Activated naive CD4-positive, alpha-beta T cell treated with anti-CD3 and anti-CD28 coated beads, Interleukin-2, amount 50 U/mL, for 72 hours (primary cell): Measurements from ENCODE around the gene IFT20. TPM values are rescaled to one million over a fixed set of nuclear protein-coding genes. Genes with fewer than 3 reads are reported as not detected.
A peak's percentile ranks its signal among the peaks of the same experiment; 100 is the strongest.

Experiments
- ATAC-seq, 2 donors: fragments of 150-1000 bp; cut with Tn5 transposase; 2 replicates each; pipeline ENCODE4 v1.10.0; 2021; ENCODE audit warnings: mild to moderate bottlenecking in 2 of 2, moderate library complexity in 2 of 2
- DNase-seq, 2 donors: peaks; one replicate each; pipeline ENCODE4 v3.0.0; 2021 to 2022; ENCODE audit warnings: low spot score in 2 of 2
- H3K27ac Mint-ChIP-seq, 2 donors: one replicate each; pipeline ENCODE4 v1.8.0; 2022; ENCODE audit warnings: mild to moderate bottlenecking in 2 of 2, mixed read lengths in 2 of 2
- H3K36me3 Mint-ChIP-seq, 2 donors: one replicate each; pipeline ENCODE4 v1.8.0; 2022; ENCODE audit warnings: mixed read lengths in 2 of 2
- H3K9me3 Mint-ChIP-seq, 2 donors: one replicate each; pipeline ENCODE4 v1.8.0; 2022; ENCODE audit warnings: mixed read lengths in 2 of 2
- total RNA-seq, 2 donors: library from RNA; stranded (reverse); gene quantifications; one replicate each; pipeline ENCODE4 v1.2.3, GENCODE V29; 2022

IFT20 gene
- total RNA-seq, 2 donors from 2014 or later = 16.4 to 16.8 TPM

DNA sequence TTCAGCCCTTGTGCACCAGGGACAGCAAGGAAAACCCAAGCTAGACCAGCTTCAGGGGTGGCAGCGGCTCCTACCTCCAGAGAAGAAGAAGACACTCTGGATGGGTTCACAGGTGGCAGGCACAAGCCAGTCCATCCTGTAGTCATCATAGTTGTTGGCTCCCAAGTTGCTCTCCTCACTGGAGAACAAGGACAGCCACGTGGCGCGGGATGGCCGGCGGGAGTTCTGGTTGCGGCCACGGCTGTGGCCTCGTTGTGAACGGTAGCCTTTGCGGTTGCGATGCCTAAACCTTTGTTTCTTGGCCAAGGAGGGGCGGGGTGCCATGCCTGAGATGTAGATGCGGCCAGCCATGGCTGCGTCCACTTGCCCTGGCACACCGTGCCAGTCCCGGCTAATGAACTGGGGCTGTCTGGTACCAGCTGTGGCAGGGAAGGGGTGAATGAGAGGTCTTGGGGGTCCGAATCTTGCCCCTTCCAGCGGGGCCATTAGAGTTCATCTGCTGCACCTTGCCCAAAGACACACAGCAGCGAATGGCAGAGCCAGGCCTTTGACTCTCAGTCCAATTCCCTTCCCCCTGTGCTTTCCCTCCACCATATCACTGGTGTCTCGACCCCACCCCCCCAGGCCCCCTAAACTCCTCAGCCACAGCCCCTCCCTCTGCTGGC is 32.5 kb upstream of the IFT20 start:
- peaks cover 0 to 6% of the 10 kb centered on the region in 2 donors for H3K36me3 Mint-ChIP-seq
- H3K27ac Mint-ChIP-seq = no peak overlapping the region
- no peak for DNase-seq
- no peak for ATAC-seq
- no peaks in the 10 kb centered on the region for H3K9me3 Mint-ChIP-seq

DNA sequence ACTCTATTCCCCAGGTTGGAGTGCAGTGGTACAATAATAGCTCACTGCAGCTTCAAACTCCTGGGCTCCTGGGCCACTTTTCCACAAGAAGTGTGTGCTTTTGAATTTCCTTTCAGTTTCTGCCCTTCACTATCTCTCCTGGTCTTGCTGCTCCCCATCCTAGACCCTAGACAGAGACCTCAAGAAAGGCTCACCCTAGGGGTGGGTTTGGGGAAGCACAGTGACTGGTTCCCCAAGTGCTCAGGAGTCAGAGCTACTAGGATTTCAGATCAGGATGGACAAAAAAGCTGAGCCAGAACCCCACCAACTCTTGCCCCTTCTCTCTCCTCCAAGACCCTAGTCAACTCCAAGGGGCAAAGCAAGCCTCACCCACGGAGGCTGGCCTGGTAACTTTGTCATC is 31.3 kb upstream of the IFT20 start:
- H3K9me3 Mint-ChIP-seq = no peaks in the 10 kb centered on the region
- peak overlapping the region; percentile 37 to 74 for H3K27ac Mint-ChIP-seq
- DNase-seq (no peak), ATAC-seq (no peak)
- H3K36me3 Mint-ChIP-seq = no peaks in the 10 kb centered on the region

DNA sequence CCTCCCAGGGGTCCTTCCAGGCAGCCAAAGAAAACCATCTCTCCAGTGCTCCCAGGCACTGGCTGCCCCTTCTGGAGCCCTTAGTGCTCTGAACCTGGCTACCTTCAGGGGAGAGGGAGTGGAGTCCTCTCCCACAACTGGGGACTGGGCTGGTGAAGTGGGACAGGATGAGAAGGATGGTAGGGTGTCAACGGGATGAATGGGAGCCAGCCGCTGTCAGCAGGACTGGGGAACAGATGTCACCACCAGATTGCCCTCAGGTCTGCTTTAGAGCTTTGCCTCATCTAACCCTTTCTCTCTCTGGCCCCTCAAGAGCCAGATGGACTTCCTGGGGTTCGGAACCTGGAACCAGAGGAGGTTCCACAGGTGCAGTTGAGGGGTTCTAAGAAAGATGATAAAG is 30.2 kb upstream of the IFT20 start:
- DNase-seq (no peak), ATAC-seq (no peak)
- H3K27ac Mint-ChIP-seq = no peak overlapping the region
- H3K9me3 Mint-ChIP-seq = no peaks in the 10 kb centered on the region
- H3K36me3 Mint-ChIP-seq = peaks cover 0 to 9% of the 10 kb centered on the region in 2 donors

DNA sequence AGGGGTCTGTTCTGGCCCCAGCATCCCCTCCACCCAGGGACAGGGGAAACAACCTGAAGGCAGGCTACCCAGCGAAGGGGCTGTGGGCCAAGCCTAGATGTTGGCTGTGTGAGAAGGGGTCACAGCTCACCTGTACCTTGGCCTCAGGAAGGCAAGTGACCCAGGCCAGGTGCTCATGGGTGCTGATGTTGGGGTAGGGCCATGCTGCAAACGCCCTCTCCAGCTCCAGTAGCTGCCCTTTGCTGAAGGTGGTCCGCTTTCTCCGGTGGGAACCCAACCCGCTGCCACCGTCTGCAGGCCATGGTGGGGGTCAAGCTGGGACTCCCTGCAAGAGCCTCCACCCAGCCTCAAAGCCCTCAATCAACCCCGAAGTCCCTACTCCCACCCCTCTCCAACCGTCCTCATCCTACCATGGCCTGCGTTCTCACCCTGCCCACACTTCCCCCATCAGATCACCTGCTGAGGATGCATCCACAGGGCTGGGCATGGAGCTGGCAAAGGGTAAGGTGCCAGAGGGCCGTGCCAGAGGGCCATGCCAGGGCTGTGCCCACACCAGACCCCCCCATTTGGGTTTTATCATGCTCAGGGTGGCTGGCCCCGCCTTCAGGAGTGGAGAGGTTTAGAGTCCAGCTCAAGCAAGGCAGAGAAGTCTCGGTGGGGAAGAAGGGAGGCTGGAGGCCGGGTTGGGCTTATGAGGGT is 29.5 kb upstream of the IFT20 start, which contains the start of gene SEBOX:
TSS of gene SEBOX (minus strand) at position 535 of the 699 bp plus-strand sequence. CDS start at position 487, 48 bp downstream.
- no peak for ATAC-seq

DNA sequence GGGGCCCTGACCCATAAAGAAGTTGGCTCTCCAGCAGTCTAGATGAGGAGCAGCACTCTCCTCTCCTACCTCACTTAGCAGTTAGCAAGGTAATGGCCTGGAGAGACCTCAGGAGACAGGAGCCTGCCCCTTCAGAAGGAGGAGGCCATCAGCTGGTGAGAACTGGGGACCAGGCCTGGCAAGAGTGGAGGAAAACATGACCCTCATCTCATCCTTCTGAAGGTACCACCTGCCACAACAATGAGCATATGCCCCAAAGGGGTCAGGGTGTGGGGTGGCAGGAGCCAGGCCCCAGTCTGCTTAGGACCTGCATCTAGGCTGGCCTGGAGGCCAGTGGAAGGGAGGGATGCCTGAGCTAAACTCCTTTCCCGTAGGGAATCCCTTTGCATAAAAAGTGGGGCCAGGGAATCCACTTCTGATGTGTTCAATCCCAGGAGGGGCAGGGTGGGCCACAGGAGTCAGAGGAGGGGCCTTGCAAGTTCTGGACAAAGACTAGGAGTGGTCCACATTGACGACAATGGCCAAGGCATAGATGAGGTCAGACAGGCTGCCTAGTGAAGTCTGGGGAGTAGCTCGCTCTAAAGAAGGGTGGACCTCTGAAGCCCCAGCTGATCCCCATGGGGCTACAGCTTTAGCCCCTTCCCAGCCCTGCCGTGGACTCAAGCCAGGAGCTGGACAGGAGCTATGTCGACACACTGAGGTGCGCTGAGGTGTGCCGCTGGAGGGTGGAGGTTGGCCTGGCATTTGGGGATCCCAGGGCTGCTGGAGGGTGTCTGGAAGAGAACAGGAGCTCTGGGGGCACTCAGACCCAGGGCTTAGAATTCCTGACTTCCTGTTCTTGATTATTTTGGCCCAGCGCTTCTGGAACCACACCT is 28.7 kb upstream of the IFT20 start:
- ATAC-seq = no peak
- peaks cover 0 to 14% of the 10 kb centered on the region in 2 donors for H3K36me3 Mint-ChIP-seq
- no peak for DNase-seq
- H3K27ac Mint-ChIP-seq = no peak overlapping the region
- H3K9me3 Mint-ChIP-seq = no peaks in the 10 kb centered on the region

More for the DNA sequence above, 29.5 kb upstream of the IFT20 start, which contains the start of gene SEBOX:
- H3K36me3 Mint-ChIP-seq = peaks cover 0 to 14% of the 10 kb centered on the region in 2 donors
- no peak for DNase-seq
- peak within 1 kb of the TSS in 1 of 2 donors; percentile 74 for H3K27ac Mint-ChIP-seq
- no peaks in the 10 kb centered on the region for H3K9me3 Mint-ChIP-seq

DNA sequence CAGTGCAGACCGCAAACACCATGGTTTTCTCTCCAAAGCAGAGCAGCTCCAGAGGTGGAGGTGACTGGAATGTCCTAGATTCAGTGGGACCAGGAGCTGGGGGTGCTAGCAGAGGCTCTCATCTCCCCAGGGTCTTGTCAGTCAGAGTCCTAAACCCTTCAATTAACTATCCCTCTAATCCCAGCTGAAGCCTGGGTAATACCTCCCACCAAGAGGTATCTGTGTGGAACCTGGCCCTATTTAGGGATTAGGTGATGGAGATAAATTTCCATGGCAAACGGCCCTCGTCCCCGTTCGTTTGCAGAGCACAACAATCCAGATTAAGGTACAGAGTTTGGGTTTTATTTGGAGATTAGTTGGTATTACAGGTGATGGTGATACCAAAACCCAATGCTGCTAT is 27.9 kb upstream of the IFT20 start:
- no peaks in the 10 kb centered on the region for H3K9me3 Mint-ChIP-seq
- DNase-seq (no peak), ATAC-seq (no peak)
- H3K36me3 Mint-ChIP-seq = peaks cover 0 to 15% of the 10 kb centered on the region in 2 donors
- H3K27ac Mint-ChIP-seq = peak overlapping the region in 1 of 2 donors; percentile 7

DNA sequence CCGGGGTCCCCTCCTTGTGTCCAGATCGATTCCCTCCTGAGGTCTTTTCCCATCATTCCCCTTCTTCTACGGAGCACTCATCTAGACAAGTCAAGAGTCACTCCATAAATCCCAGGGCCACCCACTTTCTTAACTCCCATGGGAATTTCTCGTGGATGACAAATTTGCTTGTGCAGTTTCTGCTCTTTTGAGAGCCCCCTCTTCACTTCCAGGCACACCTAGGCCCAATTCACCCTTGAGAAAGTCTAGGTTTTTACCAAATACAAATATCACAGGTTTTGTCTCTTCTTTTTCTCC is 22.6 kb upstream of the IFT20 start:
- peaks cover 7 to 32% of the 10 kb centered on the region in 2 donors for H3K36me3 Mint-ChIP-seq
- H3K9me3 Mint-ChIP-seq = no peaks in the 10 kb centered on the region
- ATAC-seq (no peak), DNase-seq (no peak)
- peak overlapping the region; percentile 96 to 99 for H3K27ac Mint-ChIP-seq

DNA sequence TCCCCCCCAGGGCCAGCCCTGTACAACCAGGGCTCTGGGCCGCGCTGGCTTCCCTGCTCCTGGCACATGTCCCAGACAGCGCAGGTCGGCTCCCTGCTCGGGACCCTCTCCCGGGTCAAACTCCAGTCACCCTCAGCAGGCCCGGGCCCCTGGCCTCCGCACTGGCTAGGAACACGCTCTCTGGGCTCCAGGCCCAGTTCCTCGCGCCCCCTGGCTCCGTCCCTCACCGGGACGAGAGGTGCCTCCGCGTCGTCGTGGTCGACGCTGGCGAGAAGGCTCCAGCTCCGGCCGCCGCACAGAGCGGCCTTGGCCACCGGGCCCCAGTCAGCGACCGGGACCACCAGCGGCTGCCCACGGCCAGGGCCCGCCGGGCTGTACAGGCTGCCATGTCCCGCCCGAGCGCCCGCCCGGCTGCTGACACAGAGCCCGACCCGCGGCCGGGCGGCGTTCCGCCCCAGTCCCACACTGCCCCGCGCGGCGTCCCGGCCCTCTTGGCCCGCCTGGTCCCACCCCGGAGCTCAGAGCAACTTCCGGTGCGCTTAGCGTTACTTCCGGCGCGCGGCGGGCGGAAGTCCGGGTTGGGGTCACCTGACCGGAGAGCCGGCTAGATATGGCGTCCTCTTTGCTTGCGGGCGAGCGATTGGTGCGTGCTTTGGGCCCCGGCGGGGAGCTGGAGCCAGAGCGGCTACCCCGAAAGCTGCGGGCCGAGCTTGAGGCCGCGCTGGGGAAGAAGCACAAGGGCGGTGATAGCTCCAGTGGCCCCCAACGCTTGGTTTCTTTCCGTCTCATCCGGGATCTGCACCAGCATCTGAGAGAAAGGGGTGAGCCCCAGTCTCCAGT is 22.0 kb upstream of the IFT20 start, which contains the start of gene POLDIP2:
TSS of gene POLDIP2 (minus strand) at position 467 of the 840 bp plus-strand sequence. CDS start at position 388, 79 bp downstream.
- Mint-ChIP-seq H3K9me3 (no peaks in the 10 kb centered on the region), H3K36me3 (peaks cover 7 to 32% of the 10 kb centered on the region in 2 donors), H3K27ac (peak within 1 kb of the TSS; percentile 96 to 99)
- DNase-seq (peak; percentile 96), ATAC-seq (peak; percentile 99 to 100)

DNA sequence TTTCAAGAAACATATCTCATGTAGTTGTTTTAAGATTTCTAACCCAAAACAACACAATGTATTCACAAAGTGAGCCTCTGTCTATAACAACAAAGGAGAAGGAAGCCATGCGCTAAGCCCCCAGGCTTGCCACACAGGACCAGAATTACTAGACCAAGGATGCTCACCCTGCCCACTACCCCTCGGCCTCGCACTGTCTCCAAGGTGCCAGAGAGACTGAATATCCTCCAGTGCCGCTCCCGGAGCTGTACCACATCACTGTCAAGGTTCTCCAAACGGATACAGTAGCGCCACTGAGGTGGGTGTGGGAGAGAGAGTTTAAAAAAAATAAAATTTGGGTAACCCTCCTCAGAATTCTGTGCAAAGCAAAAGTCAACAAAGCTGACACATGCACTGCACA is 15.0 kb upstream of the IFT20 start:
- no peak for ATAC-seq
- H3K36me3 Mint-ChIP-seq = no peaks in the 10 kb centered on the region
- no peak for DNase-seq
- no peaks in the 10 kb centered on the region for H3K9me3 Mint-ChIP-seq
- H3K27ac Mint-ChIP-seq = peak overlapping the region in 1 of 2 donors; percentile 10

DNA sequence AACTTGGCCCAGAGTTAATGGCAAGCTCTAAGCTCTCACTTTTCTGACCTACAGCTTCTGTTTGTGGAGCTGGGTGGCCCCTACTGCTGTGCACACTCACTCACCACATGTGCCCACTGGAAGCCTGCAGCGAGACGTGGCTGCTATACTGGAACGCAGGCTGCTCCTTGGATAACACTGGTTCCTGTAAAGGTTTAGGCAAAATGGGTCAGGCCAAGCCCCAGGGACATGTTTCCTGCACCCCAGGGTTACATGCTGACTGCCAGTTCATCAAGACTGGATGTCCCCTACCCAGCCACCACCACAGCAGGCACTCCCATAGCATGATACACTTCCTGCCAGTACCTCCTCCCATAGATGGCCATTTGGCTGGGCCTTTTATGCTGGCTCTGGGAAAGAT is 13.7 kb upstream of the IFT20 start:
- Mint-ChIP-seq H3K9me3 (no peaks in the 10 kb centered on the region), H3K36me3 (no peaks in the 10 kb centered on the region), H3K27ac (no peak overlapping the region)
- ATAC-seq = no peak
- DNase-seq = no peak

DNA sequence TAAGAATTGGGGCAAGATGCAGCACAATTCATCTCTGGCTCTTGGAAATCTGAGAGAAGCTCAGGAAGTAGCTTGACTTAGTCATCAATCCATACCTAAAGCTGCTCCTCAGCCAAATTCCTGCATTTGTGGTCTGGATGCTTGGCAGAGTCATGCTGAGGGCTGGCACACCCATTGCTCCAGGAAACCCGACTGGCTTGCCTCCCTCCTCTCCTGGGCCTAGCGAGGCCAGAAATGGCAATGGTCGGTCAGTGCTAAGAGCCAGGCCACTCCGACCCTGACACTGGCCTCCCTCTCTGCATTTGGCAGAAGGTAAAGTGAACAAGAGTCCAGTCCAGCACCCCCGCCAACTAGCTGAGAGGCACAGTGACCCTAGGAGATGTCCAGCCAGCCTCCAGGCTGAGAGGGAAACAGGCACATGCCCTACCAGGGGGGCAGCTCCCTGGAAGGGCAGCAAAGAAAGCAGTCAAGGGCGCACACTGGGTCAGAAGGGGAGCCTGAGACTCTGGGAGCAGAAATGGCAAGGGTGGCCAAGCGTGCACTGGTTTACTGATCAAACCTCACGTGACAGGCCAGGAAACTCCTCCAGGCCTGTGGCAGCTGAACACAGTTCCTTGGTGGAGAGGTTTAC is 12.1 kb upstream of the IFT20 start:
- H3K36me3 Mint-ChIP-seq = no peaks in the 10 kb centered on the region
- H3K9me3 Mint-ChIP-seq = no peaks in the 10 kb centered on the region

DNA sequence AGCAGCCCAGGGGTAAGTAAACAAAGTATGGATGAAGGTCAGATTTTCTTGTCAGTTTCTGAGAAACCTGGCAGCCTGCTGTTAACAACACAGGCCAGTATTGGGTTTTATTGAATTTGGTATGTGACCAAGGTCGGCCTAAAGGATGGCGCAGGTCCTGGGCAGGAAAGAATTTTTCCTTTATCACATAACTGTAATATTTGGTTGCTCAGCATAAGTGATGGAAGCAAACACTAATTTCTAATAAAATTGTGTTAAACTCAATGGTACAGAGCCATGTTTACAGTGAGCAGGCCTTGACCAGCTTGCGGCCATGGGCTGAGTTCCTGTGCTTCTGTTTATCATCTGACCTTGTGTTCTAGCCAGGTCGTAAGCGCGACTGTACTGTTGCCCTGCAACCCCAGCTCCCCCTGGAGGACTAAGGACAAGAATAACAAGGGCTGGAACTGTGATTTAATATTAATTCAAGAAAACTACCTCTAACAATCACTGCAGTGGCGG is 11.5 kb upstream of the IFT20 start:
- Mint-ChIP-seq H3K36me3 (no peaks in the 10 kb centered on the region), H3K27ac (peak overlapping the region; percentile 51 to 72), H3K9me3 (no peaks in the 10 kb centered on the region)
- no peak for ATAC-seq
- DNase-seq = no peak

More for the DNA sequence above, 12.1 kb upstream of the IFT20 start:
- peak overlapping the region in 1 of 2 donors; percentile 27 for H3K27ac Mint-ChIP-seq
- DNase-seq (no peak), ATAC-seq (no peak)

DNA sequence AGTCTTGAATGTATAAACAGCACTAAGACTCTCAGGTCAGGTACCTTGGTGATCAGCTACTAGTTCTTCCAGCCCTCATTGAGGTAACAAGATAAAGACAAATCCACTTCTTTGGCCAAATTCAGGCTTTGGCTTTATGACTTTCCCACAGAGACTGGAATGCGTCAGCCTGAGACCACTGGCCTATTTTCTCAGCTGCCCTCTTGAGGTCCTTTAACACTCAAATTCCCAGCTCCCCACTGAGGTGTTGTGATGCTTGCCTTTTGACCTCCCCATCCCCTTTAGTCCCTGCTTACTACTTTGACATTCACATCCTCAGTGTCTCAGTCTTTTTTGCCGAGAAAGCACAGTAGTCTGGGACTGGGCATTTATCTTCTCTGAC is 10.9 kb upstream of the IFT20 start:
- no peak for DNase-seq
- no peak for ATAC-seq
- no peaks in the 10 kb centered on the region for H3K9me3 Mint-ChIP-seq
- peak overlapping the region; percentile 51 to 72 for H3K27ac Mint-ChIP-seq
- no peaks in the 10 kb centered on the region for H3K36me3 Mint-ChIP-seq

DNA sequence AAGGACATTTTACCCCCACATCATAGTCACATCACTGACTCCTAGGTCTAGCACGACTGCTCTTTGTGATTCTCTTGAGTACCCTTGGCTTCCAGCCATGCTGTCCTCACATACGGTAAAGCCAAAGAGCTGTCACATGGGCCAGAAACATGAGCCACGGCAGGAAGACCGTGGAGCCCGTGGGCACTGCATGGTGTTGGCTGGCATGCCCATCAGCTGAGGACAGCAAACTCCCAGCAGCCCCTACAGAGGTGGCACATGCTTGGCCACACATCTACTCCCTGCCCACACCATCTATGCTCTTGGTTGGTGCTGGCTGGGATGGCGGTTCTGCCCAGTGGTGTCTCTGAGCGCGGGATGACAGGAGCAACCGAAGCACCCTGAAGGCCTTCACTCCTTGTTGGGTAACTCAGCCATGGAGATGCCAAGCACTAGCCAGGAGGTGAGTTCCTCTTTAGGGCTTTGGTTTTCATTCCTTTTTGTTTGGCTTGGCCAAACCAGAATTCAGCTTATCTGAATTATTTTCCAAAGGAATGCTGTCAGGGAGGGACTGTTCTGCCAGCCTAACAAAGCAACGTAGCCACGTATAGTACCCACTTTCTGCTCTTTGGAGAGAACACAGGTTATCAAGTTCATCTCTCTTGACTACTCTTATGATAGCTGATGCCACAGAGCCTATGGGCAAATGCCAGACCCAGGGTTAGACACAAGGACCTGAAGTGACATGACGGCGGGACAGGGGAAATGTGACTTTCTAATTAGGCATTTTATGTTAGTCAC is 10.3 kb upstream of the IFT20 start:
- H3K36me3 Mint-ChIP-seq = no peaks in the 10 kb centered on the region
- ATAC-seq (peak in 1 of 2 donors; percentile 15), DNase-seq (no peak)
- H3K27ac Mint-ChIP-seq = peak overlapping the region; percentile 51 to 72
- no peaks in the 10 kb centered on the region for H3K9me3 Mint-ChIP-seq

DNA sequence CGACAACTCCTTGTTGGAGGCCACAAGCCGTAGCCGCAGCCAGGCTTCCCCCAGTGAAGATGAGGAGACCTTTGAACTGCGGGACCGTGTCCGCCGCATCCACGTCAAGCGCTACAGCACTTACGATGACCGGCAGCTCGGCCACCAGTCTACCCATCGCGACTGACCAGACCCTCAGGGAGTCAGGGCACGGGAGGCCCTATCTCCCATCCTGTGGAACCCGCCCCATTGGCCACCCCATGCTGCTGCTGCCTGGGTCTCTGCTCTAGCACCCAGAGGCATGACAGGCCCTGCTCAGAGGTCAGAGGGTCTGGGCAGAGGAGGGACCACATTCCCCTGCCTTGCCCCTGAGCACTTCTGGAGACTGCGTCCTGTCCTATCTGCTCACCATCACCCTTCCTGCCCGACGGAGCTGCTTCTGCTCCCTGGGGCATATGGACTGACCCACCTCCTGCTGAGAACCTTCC is 9.2 kb upstream of the IFT20 start:
- ATAC-seq (peak in 1 of 2 donors; percentile 25), DNase-seq (no peak)
- peak overlapping the region; percentile 22 to 38 for H3K27ac Mint-ChIP-seq
- H3K9me3 Mint-ChIP-seq = no peaks in the 10 kb centered on the region
- no peaks in the 10 kb centered on the region for H3K36me3 Mint-ChIP-seq
